Peyer's patch (tissue), 4 donors: Measurements from ENCODE around the gene ELL. TPM values are rescaled to one million over a fixed set of nuclear protein-coding genes. Genes with fewer than 3 reads are reported as not detected.

Experiments used
- DNase-seq, 3 donors: peaks; one replicate each; pipeline ENCODE4 v3.0.0-alpha.2; 2017 to 2019
- H3K27ac ChIP-seq, 4 donors: fragments of 200-600 bp; sonication (generic); one replicate each; pipeline ENCODE4 v1.5.1; 2016 to 2019
- H3K27me3 ChIP-seq, 2 donors: fragments of 200-600 bp; sonication (generic); one replicate each; pipeline ENCODE4 v1.5.1; 2019
- H3K36me3 ChIP-seq, 3 donors: fragments of 200-600 bp; sonication (generic); one replicate each; pipeline ENCODE4 v1.5.1; 2016 to 2019
- H3K4me1 ChIP-seq, 4 donors: fragments of 200-600 bp; sonication (generic); one replicate each; pipeline ENCODE4 v1.5.1; 2016 to 2019
- H3K4me3 ChIP-seq, 4 donors: fragments of 200-600 bp; sonication (generic); 1 replicate in 3 of 4; 2 replicates in 1 of 4; pipeline ENCODE4 v1.5.1; 2016 to 2019; ENCODE audit warnings: mild to moderate bottlenecking in 1 of 4
- H3K9me3 ChIP-seq, 4 donors: fragments of 200-600 bp; sonication (generic); one replicate each; pipeline ENCODE4 v1.5.1; 2016 to 2019; ENCODE audit warnings: mild to moderate bottlenecking in 1 of 4
- POLR2A ChIP-seq, 2 donors: fragments of 450-650 bp; IDR thresholded peaks; one replicate each; pipeline ENCODE4 v1.5.1; 2017; ENCODE audit warnings: antibody characterized with exemption in 2 of 2, mild to moderate bottlenecking in 2 of 2, moderate library complexity in 2 of 2
- total RNA-seq, 4 donors: library from RNA; depleted of rRNA; stranded (reverse); fragments of >200 nt; gene quantifications; one replicate each; pipeline ENCODE4 v1.1.0, GENCODE V29; 2016
- TF ChIP-seq, protein P1 (sequence below), 6 experiments: fragments of 450-650 bp in 4 of 6; fragments of 200-600 bp in 2 of 6; sonication (generic) in 1 of 6; IDR thresholded peaks; one replicate each; pipeline ENCODE4 v1.5.1; 2017 to 2019; ENCODE audit warnings: antibody characterized with exemption in 6 of 6, mild to moderate bottlenecking in 3 of 6, moderate library complexity in 1 of 6

ELL gene
- total RNA-seq, 4 donors from 2014 or later: 18.9 to 49.5 (median 34.2) TPM

DNA sequence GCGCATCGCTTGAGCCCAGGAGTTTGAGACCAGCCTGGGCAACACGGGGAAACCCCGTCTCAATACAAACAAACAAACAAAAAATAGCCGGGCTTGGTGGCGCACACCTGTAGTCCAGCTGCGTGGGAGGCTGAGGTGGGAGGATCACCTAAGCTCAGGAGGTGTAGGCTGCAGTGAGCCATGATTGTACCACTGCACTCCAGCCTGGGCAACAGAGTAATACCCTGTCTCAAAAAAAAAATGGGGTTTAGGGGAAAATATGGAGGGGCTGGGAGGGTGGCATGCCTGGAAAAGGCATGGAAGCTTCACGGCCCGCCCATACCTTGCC is 82.0 kb downstream of the ELL start:
- TF ChIP-seq, protein P1, sequence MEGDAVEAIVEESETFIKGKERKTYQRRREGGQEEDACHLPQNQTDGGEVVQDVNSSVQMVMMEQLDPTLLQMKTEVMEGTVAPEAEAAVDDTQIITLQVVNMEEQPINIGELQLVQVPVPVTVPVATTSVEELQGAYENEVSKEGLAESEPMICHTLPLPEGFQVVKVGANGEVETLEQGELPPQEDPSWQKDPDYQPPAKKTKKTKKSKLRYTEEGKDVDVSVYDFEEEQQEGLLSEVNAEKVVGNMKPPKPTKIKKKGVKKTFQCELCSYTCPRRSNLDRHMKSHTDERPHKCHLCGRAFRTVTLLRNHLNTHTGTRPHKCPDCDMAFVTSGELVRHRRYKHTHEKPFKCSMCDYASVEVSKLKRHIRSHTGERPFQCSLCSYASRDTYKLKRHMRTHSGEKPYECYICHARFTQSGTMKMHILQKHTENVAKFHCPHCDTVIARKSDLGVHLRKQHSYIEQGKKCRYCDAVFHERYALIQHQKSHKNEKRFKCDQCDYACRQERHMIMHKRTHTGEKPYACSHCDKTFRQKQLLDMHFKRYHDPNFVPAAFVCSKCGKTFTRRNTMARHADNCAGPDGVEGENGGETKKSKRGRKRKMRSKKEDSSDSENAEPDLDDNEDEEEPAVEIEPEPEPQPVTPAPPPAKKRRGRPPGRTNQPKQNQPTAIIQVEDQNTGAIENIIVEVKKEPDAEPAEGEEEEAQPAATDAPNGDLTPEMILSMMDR (IDR thresholded peaks at IDR 0.05): no peak
- TF ChIP-seq POLR2A (IDR thresholded peaks at IDR 0.05): no peak
- Histone ChIP-seq H3K36me3 (peaks cover 0 to 23% (median 0%) of the 10 kb centered on the region in 3 donors), H3K9me3 (no peaks in the 10 kb centered on the region), H3K4me1 (peaks cover 0 to 28% (median 15%) of the 10 kb centered on the region in 4 donors), H3K27ac (no peak overlapping the region), H3K4me3 (no peak overlapping the region), H3K27me3 (no peaks in the 10 kb centered on the region)
- no peak for DNase-seq

DNA sequence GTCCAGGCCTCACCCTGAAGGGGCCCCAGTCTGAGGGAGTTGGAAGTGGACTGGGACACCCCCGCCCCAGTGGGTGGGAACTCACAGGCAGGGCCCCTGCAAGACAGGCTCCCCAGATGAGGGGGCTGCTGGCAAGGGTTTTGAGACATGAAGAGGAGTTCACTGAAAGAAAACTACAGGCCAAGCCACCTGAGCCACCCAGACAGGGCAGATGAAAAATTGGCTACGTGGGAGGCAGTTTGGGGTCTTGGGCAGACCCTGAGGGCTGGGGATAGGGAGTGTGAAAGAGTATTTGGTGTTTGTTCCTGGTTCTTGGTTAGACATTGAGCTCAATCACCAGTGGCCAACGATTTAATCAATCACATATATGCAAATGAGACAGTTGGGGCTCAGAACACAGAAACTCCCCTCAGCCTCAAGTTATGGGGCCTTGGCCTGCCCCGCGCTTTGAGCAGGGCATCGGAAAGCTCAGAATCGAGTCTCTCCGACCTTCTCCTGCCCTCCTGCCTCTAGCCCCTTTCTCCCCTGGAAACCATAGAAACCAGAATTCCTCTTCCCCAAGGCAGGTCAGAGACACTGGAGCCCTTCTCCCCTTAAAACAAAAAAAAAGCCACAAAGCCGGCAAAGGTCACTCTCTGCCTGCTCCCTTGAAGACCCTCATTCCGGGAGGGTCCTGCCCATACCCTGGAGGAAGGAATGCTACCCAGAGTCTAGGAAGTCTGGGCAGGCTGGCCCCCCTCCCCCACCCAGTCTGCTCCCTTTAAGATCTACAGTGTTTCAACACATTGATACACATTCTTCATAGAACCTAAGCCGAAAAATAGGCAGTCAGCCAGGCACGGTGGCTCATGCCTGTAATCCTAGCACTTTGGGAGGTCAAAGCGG is 82.6 kb downstream of the ELL start:
- H3K4me3 ChIP-seq: no peak overlapping the region
- peak overlapping the region in 1 of 4 donors; percentile 68 for H3K27ac ChIP-seq
- peak in 1 of 3 donors; percentile 51 for DNase-seq
- peaks cover 0 to 17% (median 0%) of the 10 kb centered on the region in 3 donors for H3K36me3 ChIP-seq
- H3K4me1 ChIP-seq: peaks cover 0 to 28% (median 16%) of the 10 kb centered on the region in 4 donors
- TF ChIP-seq POLR2A (IDR thresholded peaks at IDR 0.05): no peak
- TF ChIP-seq, protein P1 (IDR thresholded peaks at IDR 0.05): no peak
- H3K9me3 ChIP-seq: no peaks in the 10 kb centered on the region
- no peaks in the 10 kb centered on the region for H3K27me3 ChIP-seq

DNA sequence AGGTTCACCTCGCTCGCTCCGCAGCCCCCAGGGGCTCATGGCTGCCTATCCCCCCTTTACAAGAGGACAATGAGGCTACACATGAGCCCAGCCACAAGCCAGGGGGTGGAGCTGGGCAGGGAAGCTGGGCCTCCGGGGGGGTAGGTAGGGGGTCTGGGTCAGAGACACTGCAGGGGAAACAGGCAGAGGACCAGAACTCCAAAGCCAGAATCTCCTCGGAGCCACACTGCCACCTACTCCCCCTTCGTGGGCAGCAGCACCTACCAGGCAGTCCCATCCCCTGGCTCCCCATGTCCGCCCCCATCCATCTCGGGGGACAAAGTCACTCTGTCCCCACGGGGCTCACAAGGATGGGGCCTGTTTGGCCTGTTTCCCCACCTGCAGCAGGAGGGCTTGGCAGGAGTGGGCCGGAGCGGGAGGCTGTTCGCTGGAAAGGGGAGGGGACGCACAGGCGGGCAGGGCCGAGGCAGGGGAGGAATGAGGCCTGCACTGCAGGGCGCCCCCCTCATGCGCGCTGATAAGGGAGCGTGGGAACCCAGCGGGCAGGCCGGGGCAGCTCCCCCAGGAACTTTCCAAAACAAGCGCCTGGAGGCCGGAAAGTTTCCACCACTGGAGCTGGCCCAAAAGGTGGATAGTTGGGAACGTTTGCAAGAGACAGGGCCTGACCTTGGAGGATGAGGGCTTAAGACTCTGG is 83.4 kb downstream of the ELL start:
- peaks cover 0 to 9% (median 0%) of the 10 kb centered on the region in 3 donors for H3K36me3 ChIP-seq
- peak overlapping the region; percentile 44 to 65 (median 62) for H3K4me3 ChIP-seq
- peaks cover 0 to 28% (median 20%) of the 10 kb centered on the region in 4 donors for H3K4me1 ChIP-seq
- no peaks in the 10 kb centered on the region for H3K27me3 ChIP-seq
- no peaks in the 10 kb centered on the region for H3K9me3 ChIP-seq
- peak overlapping the region; percentile 39 to 78 (median 70) for H3K27ac ChIP-seq
- no peak for TF ChIP-seq POLR2A (IDR thresholded peaks at IDR 0.05)
- TF ChIP-seq, protein P1 (IDR thresholded peaks at IDR 0.05): no peak
- peak in 1 of 3 donors; percentile 54 for DNase-seq

DNA sequence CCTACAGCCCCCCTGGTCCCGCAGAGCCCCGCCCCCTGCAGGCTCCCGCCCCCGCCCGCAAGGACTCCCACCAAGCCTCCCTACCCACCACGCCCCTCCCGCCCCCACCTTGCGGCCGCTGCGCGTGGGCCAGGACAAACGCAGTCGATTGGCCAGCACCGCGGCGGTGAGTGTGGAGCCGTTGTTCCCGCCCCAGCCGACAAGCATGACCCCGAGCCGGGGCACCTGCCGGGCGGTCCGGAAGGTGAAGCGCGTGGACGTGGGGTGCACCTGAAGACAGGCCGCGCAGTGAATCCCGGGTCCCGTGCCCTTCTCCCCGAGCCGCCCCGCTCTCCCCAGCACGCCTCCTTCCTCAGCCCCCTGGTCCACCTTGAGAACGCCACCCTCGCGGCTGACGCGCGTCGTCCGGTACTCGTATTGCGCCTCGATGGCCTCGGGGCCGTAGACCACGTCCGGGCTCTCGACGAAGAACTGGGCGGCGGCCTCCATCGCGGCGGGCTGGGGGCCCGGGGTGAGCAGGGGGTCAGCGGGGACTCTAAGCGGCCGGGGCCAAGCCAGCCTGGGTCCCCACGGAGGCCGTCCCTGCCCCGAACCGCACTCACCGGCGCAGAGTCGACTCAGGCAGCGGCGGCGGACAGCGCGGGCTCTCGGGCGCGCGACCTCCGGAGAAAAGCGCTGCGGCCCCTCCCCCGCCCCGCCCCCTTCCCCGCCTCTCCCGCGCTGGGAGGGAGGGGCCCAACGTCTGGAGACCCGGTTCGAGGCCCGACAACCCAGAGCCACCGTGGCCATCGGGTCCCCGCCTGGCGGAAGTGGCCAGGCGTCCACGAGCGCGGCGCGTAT is 84.2 kb downstream of the ELL start, which contains the start of gene ISYNA1:
TSS of gene ISYNA1 (minus strand) at position 643 of the 840 bp plus-strand sequence. CDS start at position 489, 154 bp downstream.
- Histone ChIP-seq H3K27me3 (no peaks in the 10 kb centered on the region), H3K36me3 (peaks cover 0 to 2% (median 0%) of the 10 kb centered on the region in 3 donors), H3K27ac (peak within 1 kb of the TSS; percentile 39 to 78 (median 70)), H3K4me1 (peaks cover 0 to 34% (median 23%) of the 10 kb centered on the region in 4 donors), H3K9me3 (no peaks in the 10 kb centered on the region), H3K4me3 (peak within 1 kb of the TSS; percentile 44 to 65 (median 62))
- TF ChIP-seq POLR2A (IDR thresholded peaks at IDR 0.05): no peak
- TF ChIP-seq, protein P1 (IDR thresholded peaks at IDR 0.05): no peak
- DNase-seq: peak in 2 of 3 donors; percentile 68 to 86
